Measurements from ENCODE around the gene ENOX1.

ENOX1 gene

GRCh38 chr13:43804461-43805070, 17.8 kb upstream of the ENOX1 start:
- no peak overlapping the region for H3K4me3 ChIP-seq (ENCODE audit: extremely low read depth, insufficient read depth, low read length, poor library complexity, severe bottlenecking)
- 29% methylated on average over 1 of the region's 5 CpGs; no CpG with 5 or more reads in 1 of the 2 experiments for WGBS, 2 experiments (ENCODE audit: insufficient coverage in 2 of 2)
- H3K9me3 ChIP-seq (ENCODE audit: control insufficient read depth, low read length): no peaks in the 10 kb centered on the region
- H3K4me1 ChIP-seq (ENCODE audit: control insufficient read depth, insufficient read depth, low read length, poor library complexity, severe bottlenecking): peaks cover 4% of the 10 kb centered on the region
- peak overlapping the region; percentile 56 for H3K27ac ChIP-seq (ENCODE audit: low read depth, low read length, severe bottlenecking)
- H3K36me3 ChIP-seq (ENCODE audit: control insufficient read depth, insufficient read depth, low read length): no peaks in the 10 kb centered on the region

DNA sequence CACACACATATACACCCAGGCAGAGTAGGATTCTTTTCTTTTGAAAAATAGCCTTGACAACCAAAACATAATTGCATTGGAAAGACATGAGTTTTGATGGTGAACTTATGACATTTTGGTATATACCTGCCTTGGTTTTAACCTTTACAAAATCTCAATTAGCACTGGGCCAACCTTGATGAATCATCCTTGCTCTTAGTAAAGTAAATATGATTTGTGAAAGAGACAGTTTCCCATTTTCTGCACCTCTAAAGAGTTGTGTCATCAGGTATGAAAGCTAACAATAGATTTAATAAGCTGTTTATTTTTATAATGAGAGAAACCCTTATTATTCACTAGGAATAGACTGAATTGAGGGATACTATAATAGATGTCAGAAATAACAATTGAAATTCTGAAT, 15.7 kb upstream of the ENOX1 start:
- Histone ChIP-seq H3K4me3 (ENCODE audit: extremely low read depth, insufficient read depth, low read length, poor library complexity, severe bottlenecking) (no peak overlapping the region), H3K36me3 (ENCODE audit: control insufficient read depth, insufficient read depth, low read length) (no peaks in the 10 kb centered on the region), H3K9me3 (ENCODE audit: control insufficient read depth, low read length) (no peaks in the 10 kb centered on the region), H3K4me1 (ENCODE audit: control insufficient read depth, insufficient read depth, low read length, poor library complexity, severe bottlenecking) (peaks cover 4% of the 10 kb centered on the region), H3K27ac (ENCODE audit: low read depth, low read length, severe bottlenecking) (no peak overlapping the region)

- H3K9me3 ChIP-seq (ENCODE audit: control insufficient read depth, low read length): no peaks in the 10 kb centered on the region
- peaks cover 4% of the 10 kb centered on the region for H3K4me1 ChIP-seq (ENCODE audit: control insufficient read depth, insufficient read depth, low read length, poor library complexity, severe bottlenecking)
- no peak overlapping the region for H3K27ac ChIP-seq (ENCODE audit: low read depth, low read length, severe bottlenecking)
- 75 to 89% methylated on average over 1 of the region's 3 CpGs for WGBS, 2 experiments (ENCODE audit: insufficient coverage in 2 of 2)
- no peaks in the 10 kb centered on the region for H3K36me3 ChIP-seq (ENCODE audit: control insufficient read depth, insufficient read depth, low read length)
- H3K4me3 ChIP-seq (ENCODE audit: extremely low read depth, insufficient read depth, low read length, poor library complexity, severe bottlenecking): no peak overlapping the region
Observed at GRCh38 chr13:43800828-43801227, 14.1 kb upstream of the ENOX1 start.

DNA sequence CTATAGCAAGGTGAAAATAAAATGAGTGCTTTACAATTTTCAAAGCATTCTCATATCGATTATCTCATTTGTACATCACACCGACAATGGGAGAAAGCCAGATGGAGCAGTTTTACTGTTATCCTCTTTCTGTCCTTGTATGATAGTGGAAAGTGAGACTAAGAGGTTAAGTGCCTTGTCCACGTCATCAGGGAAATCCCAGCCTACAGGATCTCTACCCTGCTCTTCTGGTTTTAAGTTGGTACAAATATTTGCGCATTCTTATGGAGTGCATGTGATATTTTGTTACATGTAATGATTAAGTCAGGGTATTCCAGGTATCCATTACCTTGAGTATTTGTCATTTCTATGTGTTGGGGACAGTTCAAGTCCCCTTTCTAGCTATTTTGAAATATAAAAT, 12.4 kb upstream of the ENOX1 start:
- H3K4me3 ChIP-seq (ENCODE audit: extremely low read depth, insufficient read depth, low read length, poor library complexity, severe bottlenecking): no peak overlapping the region
- no peak overlapping the region for H3K27ac ChIP-seq (ENCODE audit: low read depth, low read length, severe bottlenecking)
- H3K36me3 ChIP-seq (ENCODE audit: control insufficient read depth, insufficient read depth, low read length): no peaks in the 10 kb centered on the region
- H3K4me1 ChIP-seq (ENCODE audit: control insufficient read depth, insufficient read depth, low read length, poor library complexity, severe bottlenecking): no peaks in the 10 kb centered on the region
- WGBS, 2 experiments (ENCODE audit: insufficient coverage in 2 of 2): 100% methylated on average over 2 of the region's 4 CpGs; no CpG with 5 or more reads in 1 of the 2 experiments
- no peaks in the 10 kb centered on the region for H3K9me3 ChIP-seq (ENCODE audit: control insufficient read depth, low read length)

- H3K9me3 ChIP-seq (ENCODE audit: control insufficient read depth, low read length): no peaks in the 10 kb centered on the region
- no peaks in the 10 kb centered on the region for H3K36me3 ChIP-seq (ENCODE audit: control insufficient read depth, insufficient read depth, low read length)
- no peak overlapping the region for H3K27ac ChIP-seq (ENCODE audit: low read depth, low read length, severe bottlenecking)
- H3K4me3 ChIP-seq (ENCODE audit: extremely low read depth, insufficient read depth, low read length, poor library complexity, severe bottlenecking): no peak overlapping the region
- WGBS, 2 experiments (ENCODE audit: insufficient coverage in 2 of 2): 70 to 80% methylated on average over 1 to 2 of the region's 3 CpGs
- no peaks in the 10 kb centered on the region for H3K4me1 ChIP-seq (ENCODE audit: control insufficient read depth, insufficient read depth, low read length, poor library complexity, severe bottlenecking)
Observed at GRCh38 chr13:43797869-43798268, 11.1 kb upstream of the ENOX1 start.

DNA sequence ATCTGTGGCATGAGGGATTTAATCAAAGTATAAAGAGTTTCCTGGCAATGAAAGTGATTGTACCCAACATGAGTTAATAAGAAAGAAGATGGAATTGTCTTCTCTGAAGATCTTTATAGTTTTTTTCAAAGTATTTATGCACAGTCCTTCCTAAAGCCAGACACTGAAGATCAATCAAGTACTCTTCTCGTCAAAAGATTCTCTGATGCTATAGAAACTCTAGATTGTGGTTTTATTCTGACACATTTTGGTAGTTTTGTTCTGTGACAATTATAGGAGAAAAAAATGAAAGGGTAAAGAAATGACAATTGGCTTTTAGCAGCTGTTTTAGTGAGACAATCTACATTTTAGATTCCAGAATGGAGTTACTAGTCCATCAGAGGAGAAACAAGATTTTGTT, 10.4 kb upstream of the ENOX1 start:
- 100% methylated on average over 1 of the region's 1 CpG; no CpG with 5 or more reads in 1 of the 2 experiments for WGBS, 2 experiments (ENCODE audit: insufficient coverage in 2 of 2)
- Histone ChIP-seq H3K27ac (ENCODE audit: low read depth, low read length, severe bottlenecking) (no peak overlapping the region), H3K4me3 (ENCODE audit: extremely low read depth, insufficient read depth, low read length, poor library complexity, severe bottlenecking) (no peak overlapping the region), H3K36me3 (ENCODE audit: control insufficient read depth, insufficient read depth, low read length) (no peaks in the 10 kb centered on the region), H3K9me3 (ENCODE audit: control insufficient read depth, low read length) (no peaks in the 10 kb centered on the region), H3K4me1 (ENCODE audit: control insufficient read depth, insufficient read depth, low read length, poor library complexity, severe bottlenecking) (no peaks in the 10 kb centered on the region)

DNA sequence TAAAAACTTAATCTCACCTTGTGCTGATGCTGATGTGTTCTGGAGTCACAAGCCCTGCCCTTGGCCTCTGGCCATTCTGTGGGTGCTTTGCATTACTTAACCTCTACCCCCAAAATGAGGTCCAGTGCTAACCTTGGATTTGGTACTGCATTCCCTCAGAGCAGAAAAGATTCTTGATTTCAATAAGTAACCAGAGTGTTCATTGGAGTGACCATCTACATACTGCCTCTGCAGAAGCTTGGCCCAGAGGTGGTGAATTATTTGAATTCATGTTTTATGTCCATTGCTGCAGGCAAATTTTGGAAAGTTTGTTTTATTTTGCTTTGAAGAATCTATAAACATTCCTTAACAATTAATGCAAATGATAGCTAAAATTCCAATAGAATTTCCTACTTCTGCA, 7.6 kb upstream of the ENOX1 start:
- H3K27ac ChIP-seq (ENCODE audit: low read depth, low read length, severe bottlenecking): no peak overlapping the region
- no peak overlapping the region for H3K4me3 ChIP-seq (ENCODE audit: extremely low read depth, insufficient read depth, low read length, poor library complexity, severe bottlenecking)
- no peaks in the 10 kb centered on the region for H3K4me1 ChIP-seq (ENCODE audit: control insufficient read depth, insufficient read depth, low read length, poor library complexity, severe bottlenecking)
- no peaks in the 10 kb centered on the region for H3K36me3 ChIP-seq (ENCODE audit: control insufficient read depth, insufficient read depth, low read length)
- no peaks in the 10 kb centered on the region for H3K9me3 ChIP-seq (ENCODE audit: control insufficient read depth, low read length)

DNA sequence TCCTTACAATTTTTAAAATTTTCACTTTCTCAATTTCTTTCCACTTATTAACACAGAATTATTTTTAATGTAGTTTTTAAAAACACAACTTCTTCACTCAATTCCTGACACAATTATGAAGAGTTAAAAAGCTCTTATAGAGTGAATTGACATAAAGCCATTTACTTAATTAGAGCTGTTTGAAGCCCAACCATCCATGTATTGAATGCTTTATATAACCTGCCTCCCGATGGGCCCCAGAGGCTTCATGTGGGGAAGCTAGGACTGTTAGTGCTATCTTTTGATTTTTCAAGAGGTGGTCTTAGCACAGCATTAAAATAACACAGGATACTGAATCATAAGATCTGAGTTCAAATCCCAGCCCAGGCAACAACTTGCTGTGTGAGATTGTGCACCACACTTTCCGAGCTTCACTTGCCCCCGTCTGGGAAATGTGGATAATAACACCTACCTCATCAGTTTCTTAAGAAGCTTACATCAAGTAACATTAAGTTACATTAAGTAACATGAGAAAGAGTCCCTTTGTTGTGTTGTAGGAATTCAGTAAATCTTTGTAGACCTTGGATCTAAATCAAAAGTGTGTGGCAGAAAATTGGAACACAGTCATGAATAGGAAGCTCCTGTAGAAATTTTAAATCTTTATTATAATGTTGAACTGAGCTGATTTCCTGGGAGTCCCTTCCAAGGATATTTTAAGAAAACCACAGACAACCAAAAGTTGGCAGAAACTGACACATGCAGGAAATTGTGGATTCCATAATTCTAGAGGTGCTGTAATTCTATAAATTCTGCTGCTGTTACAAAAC, 5.5 kb upstream of the ENOX1 start:
- Histone ChIP-seq H3K27ac (ENCODE audit: low read depth, low read length, severe bottlenecking) (no peak overlapping the region), H3K36me3 (ENCODE audit: control insufficient read depth, insufficient read depth, low read length) (no peaks in the 10 kb centered on the region), H3K4me3 (ENCODE audit: extremely low read depth, insufficient read depth, low read length, poor library complexity, severe bottlenecking) (no peak overlapping the region), H3K9me3 (ENCODE audit: control insufficient read depth, low read length) (no peaks in the 10 kb centered on the region), H3K4me1 (ENCODE audit: control insufficient read depth, insufficient read depth, low read length, poor library complexity, severe bottlenecking) (no peaks in the 10 kb centered on the region)
- 88% methylated on average over 2 of the region's 3 CpGs; no CpG with 5 or more reads in 1 of the 2 experiments for WGBS, 2 experiments (ENCODE audit: insufficient coverage in 2 of 2)

GRCh38 chr13:43787997-43788396, 1.2 kb upstream of the ENOX1 start:
- Histone ChIP-seq H3K9me3 (ENCODE audit: control insufficient read depth, low read length) (no peaks in the 10 kb centered on the region), H3K36me3 (ENCODE audit: control insufficient read depth, insufficient read depth, low read length) (no peaks in the 10 kb centered on the region), H3K27ac (ENCODE audit: low read depth, low read length, severe bottlenecking) (no peak overlapping the region), H3K4me1 (ENCODE audit: control insufficient read depth, insufficient read depth, low read length, poor library complexity, severe bottlenecking) (no peaks in the 10 kb centered on the region), H3K4me3 (ENCODE audit: extremely low read depth, insufficient read depth, low read length, poor library complexity, severe bottlenecking) (peak overlapping the region; percentile 58)
- WGBS, 2 experiments (ENCODE audit: insufficient coverage in 2 of 2): 50% methylated on average over 1 of the region's 2 CpGs; no CpG with 5 or more reads in 1 of the 2 experiments

GRCh38 chr13:43787518-43787891, 733 bp upstream of the ENOX1 start:
- Histone ChIP-seq H3K36me3 (ENCODE audit: control insufficient read depth, insufficient read depth, low read length) (no peaks in the 10 kb centered on the region), H3K27ac (ENCODE audit: low read depth, low read length, severe bottlenecking) (peak overlapping the region; percentile 8), H3K4me1 (ENCODE audit: control insufficient read depth, insufficient read depth, low read length, poor library complexity, severe bottlenecking) (no peaks in the 10 kb centered on the region), H3K4me3 (ENCODE audit: extremely low read depth, insufficient read depth, low read length, poor library complexity, severe bottlenecking) (peak overlapping the region; percentile 58), H3K9me3 (ENCODE audit: control insufficient read depth, low read length) (no peaks in the 10 kb centered on the region)
- 11 to 20% methylated on average over 2 to 7 of the region's 9 CpGs for WGBS, 2 experiments (ENCODE audit: insufficient coverage in 2 of 2)

DNA sequence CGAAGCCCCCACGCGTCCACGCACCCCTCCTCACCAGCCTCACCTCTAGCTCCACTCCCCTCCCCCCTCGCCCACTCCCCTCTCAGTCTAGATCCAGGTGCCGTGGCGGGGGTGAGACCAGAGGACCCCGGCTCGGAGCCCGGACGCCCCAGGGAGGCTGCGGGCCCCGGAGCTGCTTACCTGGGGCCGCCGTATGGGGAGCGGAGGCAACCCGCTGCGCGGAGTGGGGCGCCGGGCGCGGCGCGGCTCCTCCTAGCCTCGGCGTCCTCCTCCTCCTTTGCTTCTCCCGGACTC, 353 bp downstream of the ENOX1 start:
- no peaks in the 10 kb centered on the region for H3K9me3 ChIP-seq (ENCODE audit: control insufficient read depth, low read length)
- H3K36me3 ChIP-seq (ENCODE audit: control insufficient read depth, insufficient read depth, low read length): no peaks in the 10 kb centered on the region
- WGBS, 2 experiments (ENCODE audit: insufficient coverage in 2 of 2): 0% methylated on average over 21 to 27 of the region's 28 CpGs
- H3K27ac ChIP-seq (ENCODE audit: low read depth, low read length, severe bottlenecking): no peak overlapping the region
- no peaks in the 10 kb centered on the region for H3K4me1 ChIP-seq (ENCODE audit: control insufficient read depth, insufficient read depth, low read length, poor library complexity, severe bottlenecking)
- peak overlapping the region; percentile 58 for H3K4me3 ChIP-seq (ENCODE audit: extremely low read depth, insufficient read depth, low read length, poor library complexity, severe bottlenecking)

Data from mesodermal cell (in vitro differentiated cells).